NCI-H2196 treated with DMSO at 0.1 percent for 48 hours (cell line): Measurements from ENCODE around the gene CYB5R3.
"Not testable (repeated sequence)": the region's sequence is repeated elsewhere in the genome, so short reads cannot be mapped to it uniquely, and the experiment has no call there.

Experiments
- DNase-seq: peaks from one replicate; lab custom pipeline; 2025; ENCODE audit not compliant: unreplicated experiment; lab: John Stamatoyannopoulos, UW

The CYB5R3 gene

DNA sequence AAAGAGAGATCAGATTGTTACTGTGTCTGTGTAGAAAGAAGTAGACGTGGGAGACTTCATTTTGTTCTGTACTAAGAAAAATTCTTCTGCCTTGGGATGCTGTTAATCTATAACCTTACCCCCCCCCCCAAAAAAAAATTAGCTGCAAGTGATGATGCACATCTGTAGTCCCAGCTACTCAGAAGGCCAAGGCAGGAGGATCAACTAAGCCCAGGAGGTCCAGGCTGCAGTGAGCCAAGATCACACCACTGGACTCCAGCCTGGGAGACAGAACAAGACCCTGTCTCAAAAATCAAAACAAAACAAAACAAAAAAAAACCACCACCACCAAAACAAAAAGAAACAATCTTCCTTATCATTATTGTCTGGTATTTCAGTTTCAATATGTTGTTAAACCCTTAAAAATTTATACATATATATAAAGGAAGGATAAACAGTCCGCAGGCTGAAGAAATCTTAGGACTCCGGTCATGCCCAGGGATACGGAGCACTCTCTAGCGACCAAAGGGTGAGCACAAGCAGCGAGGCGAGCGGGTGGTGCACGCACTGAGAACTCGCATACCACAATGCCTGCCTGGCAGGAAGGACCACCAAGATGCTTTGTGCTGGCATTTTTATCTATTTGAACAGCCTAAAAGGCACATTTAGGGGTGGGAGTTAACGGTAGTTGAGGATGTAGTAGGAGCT is 40.9 kb downstream of the CYB5R3 start:
- no peak for DNase-seq

DNA sequence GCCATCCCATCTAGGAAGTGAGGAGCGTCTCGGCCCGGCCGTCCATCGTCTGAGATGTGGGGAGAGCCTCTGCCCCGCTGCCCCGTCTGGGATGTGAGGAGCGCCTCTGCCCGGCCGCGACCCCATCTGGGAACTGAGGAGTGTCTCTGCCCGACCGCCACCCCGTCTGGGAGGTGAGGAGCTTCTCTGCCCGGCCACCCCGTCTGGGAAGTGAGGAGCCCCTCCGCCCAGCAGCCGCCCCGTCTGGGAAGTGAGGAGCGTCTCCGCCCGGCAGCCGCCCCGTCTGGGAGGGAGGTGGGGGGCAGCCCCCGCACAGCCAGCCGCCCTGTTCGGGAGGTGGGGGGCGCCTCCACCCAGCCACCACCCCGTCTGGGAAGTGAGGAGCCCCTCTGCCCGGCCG is 41.6 kb downstream of the CYB5R3 start:
- not testable (repeated sequence) for DNase-seq

DNA sequence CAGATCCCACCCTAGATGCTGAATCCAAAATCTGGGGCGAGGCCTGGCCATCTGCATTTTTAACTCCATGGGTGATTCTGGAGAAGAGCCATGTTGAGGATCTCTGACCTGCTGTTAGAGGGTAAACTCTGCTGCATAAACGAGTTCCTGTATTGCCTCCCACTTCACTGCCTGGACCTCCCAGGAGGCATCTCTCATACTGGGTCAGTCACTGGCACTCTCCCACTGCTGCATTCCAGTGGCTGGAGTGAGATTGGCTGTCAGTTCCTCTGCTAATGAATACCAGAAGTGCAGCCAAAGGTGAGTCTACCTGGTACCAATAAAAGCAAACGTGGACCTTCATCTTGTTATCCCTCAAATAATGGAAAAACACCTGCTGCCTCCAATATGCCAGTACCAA is 44.8 kb downstream of the CYB5R3 start:
- DNase-seq: no peak

DNA sequence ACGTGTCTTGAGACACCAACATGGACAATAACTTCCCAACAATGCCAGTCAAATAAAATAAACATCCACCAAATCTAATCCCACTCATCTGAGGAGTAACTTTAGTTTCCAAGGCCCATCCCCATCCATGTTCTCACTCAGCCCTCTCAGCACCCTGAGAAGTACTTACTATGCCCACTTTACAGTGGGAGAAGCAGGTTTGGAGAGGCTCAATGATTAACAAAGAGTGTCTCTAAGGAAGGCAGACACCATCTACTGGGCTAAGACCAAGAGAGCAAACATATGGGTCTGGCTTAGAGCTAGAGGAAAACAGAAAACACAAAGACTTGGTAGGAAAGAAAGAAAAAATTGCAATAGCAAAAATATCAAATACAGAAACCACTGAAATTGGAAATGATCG is 45.8 kb downstream of the CYB5R3 start:
- DNase-seq: no peak

GRCh38 chr22:42602470-42602869 is 46.7 kb downstream of the CYB5R3 start:
- no peak for DNase-seq

DNA sequence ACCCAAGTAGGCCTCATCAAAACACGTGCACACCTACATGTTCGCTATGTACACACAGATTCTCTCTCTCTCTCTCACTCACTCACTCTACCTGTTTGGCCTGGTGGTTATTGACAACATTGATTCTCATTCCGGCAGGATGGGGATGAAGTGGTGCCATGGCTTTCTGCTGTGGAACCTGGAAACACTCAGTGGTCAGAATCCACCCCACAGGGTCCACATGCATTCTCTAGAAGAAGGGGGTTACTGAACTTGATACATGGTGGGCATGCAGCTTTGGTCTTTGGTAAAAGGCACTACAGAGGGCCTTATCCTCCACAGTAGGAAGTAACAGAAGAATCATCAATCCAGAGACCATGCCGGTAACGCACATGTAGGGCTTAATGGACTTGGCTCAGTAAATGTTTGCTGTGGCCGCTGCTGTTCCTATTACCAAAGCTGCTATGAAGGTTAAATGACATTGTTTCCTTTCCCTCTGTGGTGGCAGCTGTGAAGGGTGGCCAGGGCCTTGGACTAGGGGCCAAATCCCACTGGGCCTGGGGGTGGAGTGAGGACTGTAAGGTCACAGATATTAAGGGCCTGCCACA is 47.2 kb downstream of the CYB5R3 start:
- DNase-seq: no peak

DNA sequence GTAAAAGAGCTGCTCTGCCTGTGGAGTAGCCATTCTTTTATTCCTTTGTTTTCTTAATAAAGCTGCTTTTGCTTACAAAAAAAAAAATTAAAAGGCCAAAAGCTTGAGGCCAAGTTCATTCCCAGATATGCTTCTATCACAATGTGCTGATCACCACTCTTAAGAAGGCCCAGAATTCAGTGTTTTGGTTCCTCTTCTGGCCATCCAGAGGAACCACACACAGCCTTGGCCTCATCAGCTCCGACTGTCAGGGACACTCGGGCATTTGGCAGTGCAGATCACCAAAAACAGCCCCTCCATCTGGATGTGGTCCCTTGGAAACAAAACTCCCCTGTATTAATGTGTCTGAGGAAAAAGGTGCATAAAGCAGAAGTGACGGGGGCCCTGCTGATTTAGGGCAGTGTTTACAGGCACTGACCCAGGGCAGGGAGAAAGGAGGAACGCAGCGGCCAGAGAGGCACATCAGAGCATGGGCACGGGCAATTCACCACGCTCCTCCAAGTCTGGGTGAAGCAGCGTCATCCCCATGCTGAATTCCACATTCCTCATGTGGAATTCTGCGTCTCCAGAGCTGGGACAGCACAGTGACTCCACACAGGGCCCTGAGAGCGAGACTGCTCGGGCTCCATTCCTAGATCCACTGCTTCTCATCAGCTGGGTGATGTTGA is 52.2 kb downstream of the CYB5R3 start:
- no peak for DNase-seq

- DNase-seq: no peak
Observed at GRCh38 chr22:42596336-42596735, 52.9 kb downstream of the CYB5R3 start.

GRCh38 chr22:42595434-42595833 is 53.8 kb downstream of the CYB5R3 start:
- DNase-seq: no peak

- no peak for DNase-seq
Observed at GRCh38 chr22:42591987-42592386, 57.2 kb downstream of the CYB5R3 start.

GRCh38 chr22:42587588-42588175 is 61.5 kb downstream of the CYB5R3 start:
- no peak for DNase-seq

- DNase-seq: no peak
Observed at GRCh38 chr22:42586381-42586780, 62.8 kb downstream of the CYB5R3 start.

GRCh38 chr22:42585096-42585495 is 64.1 kb downstream of the CYB5R3 start:
- no peak for DNase-seq

DNA sequence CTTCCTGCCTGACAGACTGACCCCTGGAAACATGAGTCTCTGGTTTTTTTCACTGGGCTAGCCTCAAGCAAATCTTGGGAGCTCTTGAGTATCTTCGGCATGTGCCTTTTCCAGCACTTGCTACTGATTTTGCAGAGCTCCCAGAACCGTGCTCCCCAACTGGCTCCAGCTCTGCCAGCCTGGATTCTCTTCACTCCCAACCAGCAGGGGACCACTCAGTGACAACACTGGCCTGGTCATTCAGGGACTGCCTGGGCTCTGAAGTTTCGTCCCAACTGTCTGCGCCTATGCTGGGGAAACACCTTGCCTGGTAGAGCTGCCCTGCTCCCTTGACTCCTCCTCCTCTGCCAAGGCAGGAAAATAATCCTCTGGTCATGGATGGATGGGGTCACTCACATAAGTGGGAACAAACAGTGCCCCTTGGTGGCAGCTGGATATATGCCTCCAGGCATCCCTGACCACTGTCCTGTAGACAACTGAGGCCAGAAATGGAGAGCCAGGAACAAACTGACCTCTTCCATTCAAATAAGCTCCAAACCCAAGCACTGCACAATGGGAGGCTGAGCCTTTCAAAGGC is 64.7 kb downstream of the CYB5R3 start:
- no peak for DNase-seq

GRCh38 chr22:42582987-42583386 is 66.2 kb downstream of the CYB5R3 start:
- DNase-seq: no peak

GRCh38 chr22:42581762-42582716 is 67.2 kb downstream of the CYB5R3 start:
- DNase-seq: peak; percentile 56

DNA sequence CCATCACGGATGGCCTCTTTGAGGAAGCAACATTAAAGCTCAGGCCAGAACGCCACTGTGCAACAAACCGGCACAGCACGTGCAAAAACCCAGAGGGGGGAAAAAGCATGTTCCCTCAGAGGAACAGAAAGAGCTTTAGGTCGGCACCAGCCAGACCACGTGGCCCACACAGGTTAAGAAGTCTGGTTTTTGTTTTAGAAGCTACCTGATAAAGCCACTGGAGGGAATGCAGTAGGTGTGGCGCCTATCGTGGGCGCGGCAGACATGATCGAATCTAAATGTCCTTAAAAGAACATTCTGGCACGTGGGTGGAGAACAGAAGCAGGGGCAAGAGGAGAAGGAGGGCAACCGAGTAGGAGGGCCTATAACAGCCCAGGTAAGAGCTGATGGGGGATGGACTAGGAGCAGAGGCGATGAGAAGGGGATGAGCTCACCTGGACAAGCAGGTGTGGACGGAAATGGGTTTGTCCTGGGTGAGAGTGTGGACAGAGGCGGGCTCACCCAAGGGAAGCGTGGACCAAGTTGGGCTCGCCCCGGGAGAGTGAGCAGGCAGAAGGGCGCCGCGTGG is 67.9 kb downstream of the CYB5R3 start:
- not testable (repeated sequence) for DNase-seq

- not testable (repeated sequence) for DNase-seq
Observed at GRCh38 chr22:42580040-42580439, 69.2 kb downstream of the CYB5R3 start.

GRCh38 chr22:42577623-42578240 is 71.5 kb downstream of the CYB5R3 start:
- no peak for DNase-seq

GRCh38 chr22:42577141-42577540 is 72.1 kb downstream of the CYB5R3 start:
- DNase-seq: not testable (repeated sequence)
